Right cardiac atrium (tissue), 5 donors: ENCODE results near the gene STX16. TPM values are rescaled to one million over a fixed set of nuclear protein-coding genes. Genes with fewer than 3 reads are reported as not detected.

Experiments used
- ATAC-seq, 2 donors: fragments of 200-7000 bp; cut with Tn5 transposase; one replicate each; pipeline versions ENCODE4 v1.8.0 to v1.9.1; 2020; ENCODE audit warnings: moderate library complexity in 2 of 2, mild to moderate bottlenecking in 1 of 2
- DNase-seq, 3 donors: peaks; one replicate each; pipeline ENCODE4 v3.0.0-alpha.2; 2020
- H3K27ac ChIP-seq: one replicate; pipeline ENCODE4 v1.5.1; 2013; ENCODE audit warnings: mild to moderate bottlenecking, low read length, control low read depth, moderate library complexity
- H3K27me3 ChIP-seq: one replicate; pipeline ENCODE4 v1.6.1; 2013; ENCODE audit not compliant: control insufficient read depth, insufficient read depth
- H3K4me1 ChIP-seq: one replicate; pipeline ENCODE4 v1.6.1; 2013; ENCODE audit warnings: low read length; ENCODE audit not compliant: control insufficient read depth, insufficient read depth
- H3K4me3 ChIP-seq: one replicate; pipeline ENCODE4 v1.5.1; 2013; ENCODE audit warnings: low read length, control low read depth
- H3K9me3 ChIP-seq: one replicate; pipeline ENCODE4 v1.6.1; 2013; ENCODE audit warnings: low read length; ENCODE audit not compliant: control insufficient read depth
- WGBS: extraction: QIAGEN DNeasy Blood & Tissue Kit; methylation state at CpG from one replicate; pipeline ENCODE4 v1.1.7; 2013; 5-methylcytosine and 5-hydroxymethylcytosine counted together
- intact Hi-C, 4 donors: fragments of 100-400 bp; cut with DNase I; formaldehyde crosslinking; loops; one replicate each; pipeline versions ENCODE4 v1.11.0 to v1.14.0; 2022 to 2023
- polyA plus RNA-seq: library from polyadenylated mRNA; stranded (reverse); fragments of 200-250 nt; gene quantifications from one replicate; pipeline ENCODE4 v1.2.3, GENCODE V29; 2013
- total RNA-seq, 4 donors: library from RNA; stranded (reverse); fragmentation: NEBNext Ultra II Directional; extraction: Animal tissue kit (Norgen Biotek cat#: 25700); gene quantifications; one replicate each; pipeline ENCODE4 v1.2.1, GENCODE V29; 2021
- donor health status: healthy with polysubstance abuse.
- donor health status: DM: no; HTN: yes; CAD: no.
- donor health status: DM: no; HTN: no; CAD: no.
- donor health status: DM: no; HTN: yes; CAD: no; lungs with severe emphysema.
- donor health status: DM: yes; HTN: yes; CAD: no.

STX16 gene
- total and polyA plus RNA-seq, 5 donors, result 28.0 to 35.0 (median 33.0) TPM

- WGBS, result 88% methylated on average over 1 of the region's 1 CpG
- Histone ChIP-seq H3K9me3 (no peaks in the 10 kb centered on the region), H3K27me3 (no peaks in the 10 kb centered on the region), H3K4me3 (no peak overlapping the region), H3K4me1 (no peaks in the 10 kb centered on the region), H3K27ac (no peak overlapping the region)
- no peak for DNase-seq
- intact Hi-C loops, result no loop called here
- no peak for ATAC-seq
Measured at GRCh38 chr20:58629215-58629580, 21.9 kb upstream of the STX16 start.

GRCh38 chr20:58630063-58630462, 21.0 kb upstream of the STX16 start:
- no peak for ATAC-seq
- Histone ChIP-seq H3K4me3 (no peak overlapping the region), H3K9me3 (no peaks in the 10 kb centered on the region), H3K27me3 (no peaks in the 10 kb centered on the region), H3K27ac (no peak overlapping the region), H3K4me1 (no peaks in the 10 kb centered on the region)
- 28% methylated on average over 4 of the region's 4 CpGs for WGBS
- DNase-seq, result no peak
- intact Hi-C loops, result no loop called here

GRCh38 chr20:58633161-58634053, 17.7 kb upstream of the STX16 start:
- Histone ChIP-seq H3K4me1 (no peaks in the 10 kb centered on the region), H3K27ac (no peak overlapping the region), H3K27me3 (no peaks in the 10 kb centered on the region), H3K9me3 (no peaks in the 10 kb centered on the region), H3K4me3 (no peak overlapping the region)
- WGBS, result 92% methylated on average over 10 of the region's 10 CpGs
- ATAC-seq (no peak), DNase-seq (peak in 1 of 3 donors; percentile 2)
- intact Hi-C loops, result no loop called here

GRCh38 chr20:58634059-58634458, 17.0 kb upstream of the STX16 start:
- Histone ChIP-seq H3K27ac (no peak overlapping the region), H3K4me3 (no peak overlapping the region), H3K27me3 (no peaks in the 10 kb centered on the region), H3K4me1 (no peaks in the 10 kb centered on the region), H3K9me3 (no peaks in the 10 kb centered on the region)
- intact Hi-C loops, result no loop called here
- ATAC-seq (no peak), DNase-seq (no peak)
- 92% methylated on average over 17 of the region's 17 CpGs for WGBS

GRCh38 chr20:58634521-58635278, 16.4 kb upstream of the STX16 start:
- Histone ChIP-seq H3K9me3 (no peaks in the 10 kb centered on the region), H3K27me3 (no peaks in the 10 kb centered on the region), H3K4me3 (no peak overlapping the region), H3K4me1 (no peaks in the 10 kb centered on the region), H3K27ac (no peak overlapping the region)
- 65% methylated on average over 26 of the region's 26 CpGs for WGBS
- ATAC-seq (no peak), DNase-seq (no peak)
- intact Hi-C loops, result no loop called here

- Histone ChIP-seq H3K9me3 (no peaks in the 10 kb centered on the region), H3K4me3 (no peak overlapping the region), H3K4me1 (no peaks in the 10 kb centered on the region), H3K27me3 (no peaks in the 10 kb centered on the region), H3K27ac (no peak overlapping the region)
- DNase-seq (no peak), ATAC-seq (no peak)
- intact Hi-C loops, result no loop called here
- WGBS, result 81% methylated on average over 11 of the region's 11 CpGs
Measured at GRCh38 chr20:58635279-58635665, 15.8 kb upstream of the STX16 start.

- 92% methylated on average over 10 of the region's 10 CpGs for WGBS
- no peaks in the 10 kb centered on the region for H3K27me3 ChIP-seq
- no peak overlapping the region for H3K4me3 ChIP-seq
- H3K4me1 ChIP-seq, result no peaks in the 10 kb centered on the region
- H3K27ac ChIP-seq, result no peak overlapping the region
- DNase-seq (no peak), ATAC-seq (no peak)
- intact Hi-C loops, result no loop called here
- H3K9me3 ChIP-seq, result no peaks in the 10 kb centered on the region
Measured at GRCh38 chr20:58636396-58636982, 14.6 kb upstream of the STX16 start.

GRCh38 chr20:58636983-58637421, 14.1 kb upstream of the STX16 start:
- WGBS, result 59% methylated on average over 8 of the region's 8 CpGs
- no peak for ATAC-seq
- Histone ChIP-seq H3K4me3 (no peak overlapping the region), H3K27ac (no peak overlapping the region), H3K9me3 (no peaks in the 10 kb centered on the region), H3K27me3 (no peaks in the 10 kb centered on the region), H3K4me1 (no peaks in the 10 kb centered on the region)
- intact Hi-C loops, result no loop called here
- DNase-seq, result no peak

- DNase-seq (no peak), ATAC-seq (no peak)
- Histone ChIP-seq H3K4me1 (no peaks in the 10 kb centered on the region), H3K27ac (no peak overlapping the region), H3K4me3 (no peak overlapping the region), H3K27me3 (no peaks in the 10 kb centered on the region), H3K9me3 (no peaks in the 10 kb centered on the region)
- 86% methylated on average over 24 of the region's 24 CpGs for WGBS
- intact Hi-C loops, result no loop called here
Measured at GRCh38 chr20:58637466-58638213, 13.4 kb upstream of the STX16 start.

- Histone ChIP-seq H3K27me3 (no peaks in the 10 kb centered on the region), H3K9me3 (no peaks in the 10 kb centered on the region), H3K4me1 (no peaks in the 10 kb centered on the region), H3K4me3 (no peak overlapping the region), H3K27ac (no peak overlapping the region)
- 90% methylated on average over 7 of the region's 7 CpGs for WGBS
- no peak for DNase-seq
- intact Hi-C loops, result no loop called here
- ATAC-seq, result no peak
Measured at GRCh38 chr20:58638467-58639181, 12.5 kb upstream of the STX16 start.
